GM23248 (cell line): ENCODE data around the gene NAV2.

ENCODE experiments used
- EZH2 ChIP-seq: fragments of 200-600 bp; sonication (generic); IDR thresholded peaks from 2 replicates; pipeline ENCODE4 v1.6.1; 2018; ENCODE audit warnings: antibody characterized with exemption, mild to moderate bottlenecking; ENCODE audit not compliant: insufficient read depth, poor library complexity, severe bottlenecking
- EZH2phosphoT487 ChIP-seq: fragments of 200-600 bp; sonication (generic); IDR thresholded peaks from 2 replicates; pipeline ENCODE4 v1.6.1; 2018; ENCODE audit warnings: antibody characterized with exemption, moderate library complexity, mild to moderate bottlenecking, low read depth; ENCODE audit not compliant: insufficient read depth

GRCh38 chr11:20161230-20161918 is 448.7 kb downstream of the NAV2 start:
- peak; percentile 9 for TF ChIP-seq EZH2
- no peak for TF ChIP-seq EZH2phosphoT487
